NCI-H128 (cell line): ENCODE results near the gene LRTM2.
"Not testable (repeated sequence)": the region's sequence is repeated elsewhere in the genome, so short reads cannot be mapped to it uniquely, and the experiment has no call there.

Source experiments
- DNase-seq: peaks from one replicate; lab custom pipeline; 2025; ENCODE audit not compliant: unreplicated experiment; lab: John Stamatoyannopoulos, UW

LRTM2 gene

DNA sequence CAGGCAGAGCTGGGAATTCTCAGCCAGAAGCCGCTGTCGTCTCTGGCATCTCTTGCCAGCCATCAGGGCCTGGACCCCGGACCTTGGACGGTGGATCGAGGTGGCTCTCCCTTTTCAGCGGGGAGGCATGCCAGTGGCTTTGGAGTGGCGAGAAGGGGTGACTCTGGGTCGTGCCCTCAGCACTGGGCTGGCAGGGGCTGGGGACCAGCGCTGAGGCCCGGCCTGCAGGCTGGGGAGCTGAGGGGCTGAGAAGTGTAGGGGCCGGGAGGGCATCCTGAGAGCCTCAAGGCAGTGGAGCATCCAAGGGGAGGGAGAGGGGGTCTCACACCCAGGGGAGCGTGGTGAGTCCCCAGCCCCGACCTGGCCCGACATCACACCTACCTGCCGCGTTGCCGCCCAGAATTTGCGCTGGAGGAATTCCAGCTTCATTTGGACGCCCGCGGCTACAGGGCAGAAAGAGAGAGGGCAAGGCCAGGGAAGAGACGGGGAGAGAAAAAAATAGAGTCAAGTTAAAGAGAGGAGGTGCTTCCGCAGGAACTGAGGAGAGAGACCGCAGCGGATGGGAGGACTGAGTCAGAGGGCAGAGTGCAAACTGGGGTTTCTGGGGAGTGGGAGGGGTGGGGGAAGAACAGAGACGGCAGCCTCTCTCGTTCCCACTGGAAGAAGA is 9.0 kb upstream of the LRTM2 start:
- DNase-seq: no peak

DNA sequence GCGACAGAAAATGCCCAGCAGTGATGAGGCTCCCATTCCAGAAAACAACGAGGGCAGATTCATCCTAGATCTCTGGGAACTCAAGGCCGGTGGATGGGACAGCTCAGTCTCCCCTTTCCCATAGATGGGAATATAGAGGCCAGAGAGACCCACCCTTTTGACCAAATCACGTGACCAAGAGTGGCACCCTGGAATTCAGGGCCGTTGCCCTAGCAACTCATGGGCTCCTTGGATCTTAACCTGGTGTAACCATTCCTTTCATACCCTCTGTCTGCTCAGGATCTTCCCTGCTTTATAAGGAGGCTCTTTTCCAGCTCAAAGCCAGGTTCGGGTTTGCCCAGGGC is 8.4 kb upstream of the LRTM2 start:
- DNase-seq: no peak

DNA sequence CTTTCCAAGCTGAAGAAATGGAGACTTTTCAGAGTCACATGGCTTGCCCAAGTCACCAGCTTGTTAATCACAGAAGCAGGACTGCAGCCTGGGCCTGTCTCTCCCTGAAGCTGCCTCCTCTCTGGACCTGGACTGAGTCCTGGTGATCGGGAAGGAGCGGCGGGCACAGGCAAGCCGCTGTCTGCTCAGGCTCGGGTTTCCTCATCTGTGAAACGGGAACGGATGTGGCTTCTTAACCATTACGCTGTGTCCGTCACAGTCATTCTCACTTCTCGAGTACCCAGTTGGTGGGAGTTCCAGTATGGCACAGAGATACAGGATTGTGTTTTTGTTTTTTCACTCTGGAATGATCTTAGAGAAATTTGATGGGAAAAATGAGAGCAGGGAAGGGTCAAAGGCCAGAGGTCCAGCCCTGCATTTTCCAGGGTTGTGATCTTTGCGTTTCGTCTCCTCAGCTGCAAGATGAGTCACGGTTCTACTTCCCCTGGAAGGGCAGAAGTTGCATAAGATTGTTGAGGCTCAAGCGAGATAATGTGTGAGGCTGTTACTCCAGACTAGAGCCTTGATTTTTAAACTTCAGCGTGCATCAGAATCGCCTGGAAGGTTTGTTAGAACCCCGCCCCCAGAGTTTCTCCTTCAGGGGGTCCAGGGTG is 7.6 kb upstream of the LRTM2 start:
- DNase-seq: no peak

DNA sequence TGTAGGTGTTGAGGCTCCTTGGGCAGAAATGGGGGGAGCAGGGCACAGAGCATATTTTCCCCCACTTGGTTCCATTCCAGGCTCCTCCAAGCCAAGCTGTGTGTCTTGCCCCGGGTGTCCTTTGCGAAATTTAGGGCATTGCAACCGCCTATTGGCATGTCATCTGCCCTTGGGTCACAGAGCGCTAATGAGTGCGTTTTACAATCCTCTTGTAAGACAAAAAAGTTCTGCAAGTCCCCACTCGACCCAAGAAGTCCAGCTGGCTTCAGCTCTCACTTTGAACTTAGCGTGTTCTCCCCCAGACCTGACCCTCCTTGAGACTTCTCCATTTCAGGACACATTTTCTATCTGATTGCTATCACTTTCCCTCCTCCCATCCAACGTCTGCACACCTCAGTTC is 6.1 kb upstream of the LRTM2 start:
- no peak for DNase-seq

DNA sequence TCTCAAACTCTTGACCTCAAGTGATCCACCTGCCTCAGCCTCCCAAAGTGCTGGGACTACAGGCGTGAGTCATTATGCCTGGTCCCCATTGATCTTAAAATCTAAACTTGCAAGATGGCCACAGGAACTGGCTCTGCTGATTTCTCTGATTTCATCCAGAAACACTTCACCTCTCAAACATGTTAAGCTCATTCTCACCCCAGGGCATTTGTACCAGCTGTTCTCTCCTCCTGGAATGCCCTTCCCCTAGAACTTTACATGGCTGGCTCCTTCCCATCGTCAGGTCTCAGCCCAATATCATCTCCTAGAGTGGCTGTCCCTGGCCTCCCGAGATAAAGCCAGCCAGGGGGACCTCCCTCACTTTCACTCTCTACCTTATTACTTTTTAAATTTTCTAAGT is 5.3 kb upstream of the LRTM2 start:
- DNase-seq: no peak

DNA sequence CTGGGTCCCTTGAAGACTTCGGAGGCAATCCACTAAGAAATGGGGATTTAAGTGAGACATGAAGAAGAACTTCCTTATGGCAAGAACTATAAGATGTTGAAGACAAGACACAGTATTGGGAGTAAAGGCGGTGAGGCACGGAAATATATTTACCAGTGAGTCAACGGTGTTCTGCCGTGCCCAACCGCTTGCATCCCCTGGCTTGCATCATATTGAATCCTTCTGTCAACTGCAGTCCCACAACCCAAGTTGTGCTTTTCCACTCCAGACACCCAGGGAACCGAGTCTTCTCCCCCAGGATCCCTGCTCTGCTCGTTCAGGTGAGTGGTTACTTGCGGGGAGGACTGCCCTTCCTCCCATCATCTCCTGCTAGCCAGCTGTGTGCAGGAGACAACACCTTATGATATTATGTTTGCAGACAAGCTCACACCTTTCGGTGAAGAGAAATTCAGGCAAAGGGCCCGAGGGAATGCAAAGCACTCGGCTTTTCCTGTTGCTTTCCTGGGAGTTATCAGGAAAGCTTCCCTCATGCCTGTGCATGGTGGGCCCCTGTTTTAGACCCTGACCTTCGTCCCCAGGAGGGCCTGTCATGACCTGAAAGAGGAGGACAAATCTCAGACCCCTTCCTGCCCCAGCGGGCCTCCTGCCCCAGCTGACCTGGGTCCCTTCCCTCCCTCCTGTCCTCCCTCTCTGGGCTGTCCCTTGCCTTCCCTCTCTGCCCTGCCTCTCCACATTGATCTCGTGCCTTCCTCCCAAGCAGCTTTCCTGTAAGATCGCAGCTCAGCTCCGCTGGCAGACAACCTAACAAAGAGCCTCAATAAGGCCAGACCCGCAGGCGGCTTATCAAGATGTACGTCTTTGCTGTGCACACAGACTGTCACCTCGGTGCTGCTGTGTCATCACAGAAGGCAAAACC is 4.3 kb upstream of the LRTM2 start:
- no peak for DNase-seq

DNA sequence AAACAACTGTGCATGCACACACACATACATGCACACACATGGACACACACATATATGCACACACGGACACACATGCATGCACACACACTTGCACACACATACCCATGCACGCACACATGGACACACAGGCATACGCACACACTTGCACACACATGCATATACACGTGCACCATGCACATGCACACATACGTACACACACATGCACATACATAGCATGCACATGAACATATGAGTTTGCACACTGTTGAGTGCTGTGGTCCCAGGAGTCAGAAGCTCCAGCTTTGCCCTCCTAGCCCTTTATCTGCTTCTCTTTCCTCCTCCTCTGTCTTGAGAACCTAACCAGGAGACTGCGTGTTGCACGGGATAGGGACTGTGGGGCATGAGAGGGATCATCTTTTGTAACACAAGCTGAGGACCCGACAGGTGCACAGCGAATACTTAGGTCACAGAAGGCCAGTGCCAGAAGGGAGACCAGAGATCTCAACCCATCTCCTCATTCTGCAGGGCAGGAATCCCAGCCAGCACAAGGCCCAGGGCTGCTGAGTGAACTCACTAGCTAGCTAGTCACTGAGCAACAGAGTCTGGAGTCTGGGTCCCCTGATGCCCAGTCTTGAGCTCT is 3.5 kb upstream of the LRTM2 start:
- DNase-seq: no peak

DNA sequence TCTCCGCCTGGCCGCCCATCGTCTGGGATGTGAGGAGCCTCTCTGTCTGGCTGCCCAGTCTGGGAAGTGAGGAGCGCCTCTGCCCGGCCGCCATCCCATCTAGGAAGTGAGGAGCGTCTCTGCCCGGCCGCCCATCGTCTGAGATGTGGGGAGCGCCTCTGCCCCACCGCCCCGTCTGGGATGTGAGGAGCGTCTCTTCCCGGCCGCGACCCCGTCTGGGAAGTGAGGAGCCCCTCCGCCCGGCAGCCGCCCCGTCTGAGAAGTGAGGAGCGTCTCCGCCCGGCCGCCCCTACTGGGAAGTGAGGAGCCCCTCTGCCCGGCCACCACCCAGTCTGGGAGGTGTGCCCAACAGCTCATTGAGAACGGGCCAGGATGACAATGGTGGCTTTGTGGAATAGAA is 2.4 kb upstream of the LRTM2 start:
- DNase-seq: not testable (repeated sequence)

DNA sequence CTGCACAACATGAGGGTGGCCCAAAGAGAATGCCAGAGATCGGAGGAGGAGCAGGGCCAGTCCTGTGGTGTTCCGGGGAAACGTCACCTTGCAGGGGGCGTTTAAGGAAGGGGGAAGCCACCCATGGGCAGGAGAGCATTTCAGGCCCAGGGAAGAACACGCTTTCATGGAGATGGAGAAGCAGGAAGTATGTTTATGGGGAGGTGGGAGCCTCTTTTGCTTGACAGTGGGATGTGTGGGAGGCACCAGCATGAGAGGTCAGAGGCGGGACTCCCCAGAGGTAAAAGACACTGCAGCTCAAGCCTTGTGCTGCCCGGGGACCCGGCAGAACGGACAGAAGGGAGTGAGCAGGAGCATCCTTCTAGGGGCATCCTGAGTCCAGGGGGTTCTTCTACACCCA is 1.3 kb upstream of the LRTM2 start:
- no peak for DNase-seq

DNA sequence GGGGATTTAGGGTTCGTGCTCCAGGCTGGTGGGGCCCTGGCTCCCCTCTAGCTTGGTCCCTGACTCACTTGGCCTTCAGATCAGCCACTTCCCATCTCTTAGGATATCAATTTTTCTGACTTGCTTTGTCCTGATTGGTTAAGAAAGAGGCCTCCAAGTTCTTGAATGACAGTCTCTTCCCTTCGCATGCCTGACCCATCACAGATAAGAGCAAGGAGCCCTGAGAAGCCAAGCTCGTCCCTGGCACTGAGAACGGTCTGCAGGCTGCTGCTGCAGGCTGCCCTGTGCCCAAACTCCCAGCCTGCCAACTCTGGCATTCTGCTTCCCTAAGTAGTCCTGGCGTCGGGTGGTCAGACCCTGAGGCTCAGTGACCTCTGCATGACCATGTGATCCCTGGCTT is 794 bp upstream of the LRTM2 start:
- no peak for DNase-seq

DNA sequence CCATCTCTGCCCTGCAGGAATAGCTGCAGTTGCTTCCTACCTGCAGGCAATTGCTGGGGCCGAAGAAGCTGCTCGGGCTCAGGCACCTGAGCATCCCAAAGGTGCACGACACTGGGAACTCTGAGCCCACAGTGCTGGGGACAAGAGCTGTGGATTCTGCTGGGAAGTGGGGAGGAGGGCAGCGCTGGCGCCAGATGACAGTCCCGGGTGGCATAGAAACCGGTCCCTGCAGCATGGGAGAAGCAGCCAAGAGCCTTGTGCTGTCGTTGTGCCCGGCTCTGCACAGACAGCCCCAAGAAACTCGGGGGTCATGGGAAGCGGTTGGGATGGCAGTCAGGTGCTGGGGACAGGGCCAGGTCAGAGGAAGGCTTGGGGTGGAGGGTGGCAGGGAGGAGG is 529 bp downstream of the LRTM2 start:
- DNase-seq: no peak

DNA sequence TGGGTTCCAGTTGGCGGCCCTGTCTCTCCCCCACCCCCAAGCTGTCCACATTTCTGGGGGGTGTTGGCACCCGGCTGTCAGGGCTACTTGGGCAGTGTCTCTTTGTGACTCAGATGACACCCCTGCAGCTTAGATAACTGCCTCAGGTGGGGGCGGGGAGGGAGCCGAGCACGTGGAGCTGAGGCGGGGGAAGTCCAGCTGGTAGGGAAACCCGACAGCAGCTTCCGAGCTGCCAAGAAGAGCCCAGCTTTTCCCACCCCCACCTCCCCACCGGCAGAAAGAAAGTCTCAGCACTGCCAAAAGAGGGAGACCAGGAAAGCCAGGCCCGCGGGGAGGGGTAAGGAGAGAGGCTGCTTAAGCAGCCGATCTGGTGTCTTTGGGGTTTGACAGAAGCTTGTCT is 1.4 kb downstream of the LRTM2 start:
- no peak for DNase-seq

DNA sequence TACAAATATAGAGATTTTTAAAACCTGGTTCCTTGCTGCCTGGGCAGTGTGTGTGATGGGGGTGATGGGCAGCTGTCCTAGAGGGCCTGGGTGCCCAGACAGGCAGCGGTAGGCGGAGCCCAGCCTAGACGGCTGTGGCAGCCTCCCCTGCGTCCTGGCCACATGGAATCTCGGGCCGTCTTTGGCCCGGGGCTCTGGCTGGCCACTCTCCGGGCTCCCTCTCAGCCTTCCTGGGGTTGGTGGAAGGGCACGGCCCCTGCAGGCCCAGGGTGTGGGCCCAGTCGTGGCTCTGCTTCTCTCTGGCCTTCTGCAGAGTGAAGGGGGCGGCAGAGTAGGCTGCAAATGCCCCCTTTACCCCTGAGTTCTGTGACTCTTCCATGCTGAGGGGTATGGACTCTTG is 2.3 kb downstream of the LRTM2 start:
- DNase-seq: no peak

DNA sequence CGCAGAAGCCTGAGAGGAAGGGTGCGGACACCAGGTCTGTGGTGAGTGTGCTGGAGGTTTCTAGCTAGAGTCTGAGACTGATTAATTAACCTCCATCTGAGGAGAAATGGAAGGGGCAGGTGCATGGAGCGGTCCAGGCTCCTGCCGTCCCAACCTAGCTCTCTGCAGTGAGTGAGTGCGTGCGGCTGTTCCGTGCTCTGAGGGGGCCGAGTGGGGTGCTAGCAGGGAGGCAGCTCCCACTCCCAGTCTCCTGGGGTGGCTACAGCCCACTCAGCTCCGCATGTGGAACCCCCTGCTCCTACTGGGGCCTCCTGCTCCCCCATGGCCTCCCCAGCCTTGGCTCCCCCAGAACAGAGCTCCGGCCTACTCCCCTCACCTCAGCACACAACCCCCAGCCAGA is 2.9 kb downstream of the LRTM2 start:
- no peak for DNase-seq

DNA sequence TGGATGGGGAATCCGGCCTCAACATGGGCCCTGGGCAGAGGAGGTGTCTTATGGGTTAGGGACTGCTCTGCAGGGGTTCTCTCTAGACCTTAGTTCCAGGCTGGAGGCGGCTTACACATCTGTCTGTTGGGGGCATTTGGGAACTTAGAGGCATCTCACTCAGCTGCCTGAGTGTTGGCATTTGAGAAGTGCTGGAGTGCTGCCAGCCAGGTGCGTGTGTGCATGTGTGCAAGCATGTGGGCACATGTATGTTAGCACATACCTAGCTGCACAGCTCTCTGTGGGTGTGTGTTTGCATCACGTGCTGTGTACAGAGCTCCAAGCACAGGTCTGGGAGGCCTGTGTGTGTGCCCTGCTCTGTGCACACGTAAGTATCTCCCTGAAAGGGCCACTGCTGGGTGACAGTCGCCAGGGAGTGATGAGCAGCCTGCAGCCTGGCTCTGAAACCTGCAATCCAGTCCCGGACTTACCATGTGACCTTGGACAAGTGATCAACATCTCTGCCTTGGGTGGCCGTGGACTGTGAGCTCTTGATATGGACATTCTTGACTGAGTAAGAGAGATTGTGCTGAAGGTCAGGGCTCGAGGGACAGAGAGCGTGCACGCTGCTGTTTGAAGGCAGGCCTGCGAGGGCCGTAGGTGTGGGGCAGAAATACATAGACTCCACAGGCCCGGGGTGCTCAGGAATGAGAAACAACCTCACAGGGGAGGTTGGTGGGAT is 5.2 kb downstream of the LRTM2 start:
- DNase-seq: no peak

DNA sequence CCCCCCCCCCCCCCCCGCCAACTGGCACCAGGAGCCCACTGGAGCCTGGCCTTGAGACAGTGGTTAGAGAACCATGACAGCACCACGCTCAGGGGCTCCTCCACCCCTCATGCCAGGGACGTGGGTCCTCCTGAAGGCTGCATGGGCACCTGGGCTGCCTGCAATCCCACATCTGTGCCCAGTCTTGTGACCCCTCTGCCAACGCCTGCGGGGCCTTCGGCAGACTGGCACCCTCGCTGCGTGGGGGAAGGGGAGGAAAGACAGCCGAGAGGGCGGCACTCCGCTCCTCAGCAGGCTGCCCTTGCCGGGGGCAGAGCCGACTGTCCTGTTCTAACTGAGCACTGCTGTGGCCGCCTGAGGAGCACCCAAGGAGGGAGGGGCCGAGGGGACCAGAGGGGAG is 6.0 kb downstream of the LRTM2 start:
- no peak for DNase-seq

DNA sequence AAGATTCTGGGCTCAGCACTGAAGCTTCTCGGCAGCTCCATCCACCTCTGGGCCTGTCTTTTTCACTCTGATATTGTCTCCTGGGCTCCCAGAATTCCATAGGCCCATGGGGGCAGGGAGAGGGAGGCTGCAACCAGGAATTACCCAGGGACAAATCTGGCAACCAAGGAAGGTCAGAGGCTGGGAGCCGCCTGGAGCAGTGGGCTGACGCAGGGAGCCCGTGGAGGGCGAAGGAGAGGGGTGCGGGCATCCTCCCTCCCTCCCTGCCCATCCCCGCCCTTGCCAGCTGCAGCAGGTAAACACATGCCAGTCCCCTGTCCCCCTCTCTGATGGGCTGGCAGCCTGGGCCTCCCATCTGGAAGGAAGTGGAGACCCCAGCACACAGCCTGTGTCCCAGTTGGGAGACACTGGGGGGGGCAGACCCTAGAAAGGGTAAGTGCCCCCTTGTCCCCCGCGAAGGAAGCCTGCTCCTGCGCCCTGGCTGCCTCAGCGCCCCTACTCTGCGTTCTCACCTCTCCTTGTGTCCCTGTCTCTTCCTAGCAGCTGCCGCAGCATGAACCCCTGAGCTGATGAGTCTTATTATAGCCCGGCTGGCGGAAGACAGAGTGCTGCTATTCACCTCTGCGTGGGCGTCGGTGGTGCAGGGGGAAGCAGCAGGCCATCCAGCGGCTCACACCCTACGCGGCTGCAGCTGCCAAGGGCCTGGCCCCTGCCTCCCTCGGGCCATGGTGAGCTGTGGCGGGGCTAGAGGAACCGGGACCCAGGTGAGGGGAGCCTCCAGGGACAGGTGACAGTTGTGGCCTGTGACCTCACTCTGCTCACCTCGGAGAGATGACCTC is 6.7 kb downstream of the LRTM2 start:
- DNase-seq: no peak

DNA sequence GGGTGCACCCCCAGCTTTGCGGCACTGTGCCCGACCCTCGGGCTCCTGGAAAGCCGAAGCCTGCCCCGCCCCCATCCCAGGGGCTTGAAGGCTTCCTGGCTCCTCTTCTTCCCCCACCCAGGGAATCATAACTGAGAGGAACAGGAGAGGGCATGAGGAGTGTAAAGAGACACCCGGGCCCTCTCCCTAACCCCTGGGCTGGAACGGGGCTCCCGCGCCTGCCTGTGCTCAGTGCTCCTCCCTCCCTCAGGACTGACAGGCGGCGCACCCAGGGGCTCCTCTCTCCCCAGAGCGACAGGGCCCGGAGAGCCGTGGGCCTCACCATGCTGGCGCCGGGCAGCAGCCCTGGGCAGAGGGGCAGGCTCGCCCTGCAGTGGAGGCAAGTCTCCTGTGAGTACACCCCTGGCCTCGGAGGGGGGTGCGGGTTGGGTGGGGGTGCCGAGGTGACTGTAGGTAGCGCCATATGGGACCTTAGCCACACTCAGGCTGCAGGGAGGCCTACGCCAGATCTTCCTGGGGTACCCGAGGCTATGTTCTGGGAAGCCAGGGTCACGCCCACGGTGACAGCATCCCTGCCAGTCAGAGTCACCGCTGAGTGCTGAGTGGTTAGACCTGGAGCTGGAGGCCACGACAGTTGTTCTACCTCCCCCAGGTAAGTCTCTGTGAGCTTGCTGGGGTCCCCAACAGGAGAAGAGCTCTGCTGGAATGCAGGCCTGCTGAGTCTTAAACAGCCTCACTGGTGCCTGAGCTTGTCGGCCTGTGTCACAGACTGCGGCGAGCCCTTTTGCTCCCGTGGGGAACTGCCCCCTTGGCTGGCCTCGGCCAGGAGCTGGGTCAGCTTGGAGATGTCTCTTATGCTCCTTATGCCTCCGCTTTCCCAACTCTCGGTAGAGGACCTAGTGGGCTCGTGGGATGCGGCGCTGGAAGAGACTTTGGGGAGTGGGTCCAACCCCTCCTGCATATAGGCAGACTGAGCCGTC is 7.8 kb downstream of the LRTM2 start:
- no peak for DNase-seq

DNA sequence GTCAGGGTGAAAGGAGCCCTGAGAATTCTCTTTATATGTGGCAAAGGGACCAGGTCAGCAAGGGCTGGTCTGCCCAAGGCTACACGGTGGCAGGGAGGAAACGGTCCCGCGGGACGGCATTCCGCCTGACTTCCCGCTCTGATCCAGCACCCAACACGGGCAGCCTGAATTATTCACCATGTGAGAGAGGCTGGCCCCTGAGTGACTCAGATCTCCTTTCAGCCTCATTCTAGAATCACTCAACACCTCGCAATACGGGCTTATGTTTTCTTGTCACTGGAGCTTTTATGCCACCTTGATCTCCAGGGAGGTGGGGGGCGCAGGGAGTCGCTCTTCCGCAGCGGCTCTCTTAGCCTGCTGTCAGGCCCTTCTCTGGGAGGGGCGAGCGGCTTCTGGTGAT is 8.5 kb downstream of the LRTM2 start:
- DNase-seq: no peak
